ENCODE measurements around the gene PLEKHB2.

PLEKHB2 gene

GRCh38 chr2:131127981-131128380, 22.8 kb downstream of the PLEKHB2 start:
- Histone ChIP-seq H3K27ac (no peak overlapping the region), H3K4me3 (no peak overlapping the region)
- no peak for DNase-seq (ENCODE audit: low spot score)
- no peak for TF ChIP-seq CTCF (IDR thresholded peaks at IDR 0.05)

- H3K27ac ChIP-seq = no peak overlapping the region
- DNase-seq (ENCODE audit: low spot score) = no peak
- no peak overlapping the region for H3K4me3 ChIP-seq
- no peak for TF ChIP-seq CTCF (IDR thresholded peaks at IDR 0.05)
Observed at GRCh38 chr2:131130298-131130596, 25.1 kb downstream of the PLEKHB2 start.

- no peak overlapping the region for H3K27ac ChIP-seq
Observed at GRCh38 chr2:131132729-131133128, 27.6 kb downstream of the PLEKHB2 start.

GRCh38 chr2:131140581-131140980, 35.4 kb downstream of the PLEKHB2 start:
- no peak for DNase-seq (ENCODE audit: low spot score)

More at GRCh38 chr2:131132729-131133128, 27.6 kb downstream of the PLEKHB2 start:
- no peak overlapping the region for H3K4me3 ChIP-seq
- DNase-seq (ENCODE audit: low spot score) = no peak
- no peak for TF ChIP-seq CTCF (IDR thresholded peaks at IDR 0.05)

GRCh38 chr2:131142849-131143248, 37.7 kb downstream of the PLEKHB2 start:
- TF ChIP-seq CTCF (IDR thresholded peaks at IDR 0.05) = no peak
- Histone ChIP-seq H3K27ac (no peak overlapping the region), H3K4me3 (no peak overlapping the region)
- no peak for DNase-seq (ENCODE audit: low spot score)

More at GRCh38 chr2:131140581-131140980, 35.4 kb downstream of the PLEKHB2 start:
- no peak for TF ChIP-seq CTCF (IDR thresholded peaks at IDR 0.05)
- no peak overlapping the region for H3K4me3 ChIP-seq
- no peak overlapping the region for H3K27ac ChIP-seq

- Histone ChIP-seq H3K4me3 (no peak overlapping the region), H3K27ac (no peak overlapping the region)
- no peak for TF ChIP-seq CTCF (IDR thresholded peaks at IDR 0.05)
- DNase-seq (ENCODE audit: low spot score) = no peak
Observed at GRCh38 chr2:131143803-131144202, 38.7 kb downstream of the PLEKHB2 start.

- no peak for TF ChIP-seq CTCF (IDR thresholded peaks at IDR 0.05)
- no peak for DNase-seq (ENCODE audit: low spot score)
- H3K4me3 ChIP-seq = no peak overlapping the region
Observed at GRCh38 chr2:131145040-131145439, 39.9 kb downstream of the PLEKHB2 start.

More at GRCh38 chr2:131145040-131145439, 39.9 kb downstream of the PLEKHB2 start:
- H3K27ac ChIP-seq = no peak overlapping the region

All from coronary artery (tissue), 2 donors.